ENCODE results near the gene SLC16A9.
"Not testable (repeated sequence)": the region's sequence is repeated elsewhere in the genome, so short reads cannot be mapped to it uniquely, and the experiment has no call there.

SLC16A9 gene

DNA sequence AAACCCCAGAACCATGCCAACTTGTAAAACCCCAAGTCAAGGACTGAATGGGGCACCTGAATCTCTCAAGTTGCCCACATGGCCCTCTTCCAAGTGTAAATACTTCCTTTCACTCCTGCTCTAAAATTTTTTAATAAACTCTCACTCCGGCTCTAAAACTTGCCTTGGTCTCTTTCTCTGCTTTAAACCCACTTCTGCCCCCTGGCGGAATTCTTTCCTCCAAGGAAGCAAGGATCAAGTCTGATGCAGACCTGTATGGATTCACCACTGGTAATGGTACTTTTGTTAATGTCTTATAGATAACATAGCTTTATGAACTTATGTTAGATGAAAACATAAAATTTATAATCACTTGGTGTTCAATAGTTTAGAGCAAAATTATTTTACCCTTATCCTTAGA lies 33.8 kb downstream of the SLC16A9 start:
- no peak overlapping the region for H3K4me3 ChIP-seq (ENCODE audit: low read depth, low read length)
- TF ChIP-seq, protein P1, sequence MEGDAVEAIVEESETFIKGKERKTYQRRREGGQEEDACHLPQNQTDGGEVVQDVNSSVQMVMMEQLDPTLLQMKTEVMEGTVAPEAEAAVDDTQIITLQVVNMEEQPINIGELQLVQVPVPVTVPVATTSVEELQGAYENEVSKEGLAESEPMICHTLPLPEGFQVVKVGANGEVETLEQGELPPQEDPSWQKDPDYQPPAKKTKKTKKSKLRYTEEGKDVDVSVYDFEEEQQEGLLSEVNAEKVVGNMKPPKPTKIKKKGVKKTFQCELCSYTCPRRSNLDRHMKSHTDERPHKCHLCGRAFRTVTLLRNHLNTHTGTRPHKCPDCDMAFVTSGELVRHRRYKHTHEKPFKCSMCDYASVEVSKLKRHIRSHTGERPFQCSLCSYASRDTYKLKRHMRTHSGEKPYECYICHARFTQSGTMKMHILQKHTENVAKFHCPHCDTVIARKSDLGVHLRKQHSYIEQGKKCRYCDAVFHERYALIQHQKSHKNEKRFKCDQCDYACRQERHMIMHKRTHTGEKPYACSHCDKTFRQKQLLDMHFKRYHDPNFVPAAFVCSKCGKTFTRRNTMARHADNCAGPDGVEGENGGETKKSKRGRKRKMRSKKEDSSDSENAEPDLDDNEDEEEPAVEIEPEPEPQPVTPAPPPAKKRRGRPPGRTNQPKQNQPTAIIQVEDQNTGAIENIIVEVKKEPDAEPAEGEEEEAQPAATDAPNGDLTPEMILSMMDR (IDR thresholded peaks at IDR 0.05; ENCODE audit: borderline replicate concordance, insufficient read depth, low read depth, low read length): no peak

DNA sequence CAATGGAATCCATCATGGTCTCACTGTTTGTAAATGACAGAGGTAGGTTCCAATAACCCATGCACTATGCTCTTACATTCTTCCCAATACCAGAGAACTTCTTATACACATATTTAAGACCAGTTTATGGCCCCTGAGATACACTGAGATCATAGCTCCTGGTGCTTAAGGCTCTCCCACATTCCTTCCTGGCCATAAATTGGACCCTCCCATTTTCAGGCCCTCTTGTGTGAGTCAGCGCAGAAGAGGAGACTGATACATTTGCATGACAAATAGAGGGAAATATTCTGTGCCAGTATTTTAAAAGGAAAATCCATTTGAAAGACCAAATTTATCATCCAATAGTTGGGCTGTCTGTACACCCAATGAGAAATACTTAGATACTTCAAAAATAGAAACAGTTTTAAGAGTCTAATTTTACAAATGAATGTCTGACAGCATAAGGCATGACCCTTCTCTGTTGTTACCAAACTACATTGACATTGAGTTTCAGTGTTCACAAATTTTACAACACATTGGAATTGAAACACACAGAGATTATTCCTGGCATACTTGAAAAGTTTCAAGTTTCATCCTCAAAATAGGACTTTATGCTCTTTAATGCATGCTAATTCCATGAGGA lies 35.3 kb downstream of the SLC16A9 start:
- TF ChIP-seq, protein P1 (IDR thresholded peaks at IDR 0.05; ENCODE audit: borderline replicate concordance, insufficient read depth, low read depth, low read length): no peak
- no peak overlapping the region for H3K4me3 ChIP-seq (ENCODE audit: low read depth, low read length)

DNA sequence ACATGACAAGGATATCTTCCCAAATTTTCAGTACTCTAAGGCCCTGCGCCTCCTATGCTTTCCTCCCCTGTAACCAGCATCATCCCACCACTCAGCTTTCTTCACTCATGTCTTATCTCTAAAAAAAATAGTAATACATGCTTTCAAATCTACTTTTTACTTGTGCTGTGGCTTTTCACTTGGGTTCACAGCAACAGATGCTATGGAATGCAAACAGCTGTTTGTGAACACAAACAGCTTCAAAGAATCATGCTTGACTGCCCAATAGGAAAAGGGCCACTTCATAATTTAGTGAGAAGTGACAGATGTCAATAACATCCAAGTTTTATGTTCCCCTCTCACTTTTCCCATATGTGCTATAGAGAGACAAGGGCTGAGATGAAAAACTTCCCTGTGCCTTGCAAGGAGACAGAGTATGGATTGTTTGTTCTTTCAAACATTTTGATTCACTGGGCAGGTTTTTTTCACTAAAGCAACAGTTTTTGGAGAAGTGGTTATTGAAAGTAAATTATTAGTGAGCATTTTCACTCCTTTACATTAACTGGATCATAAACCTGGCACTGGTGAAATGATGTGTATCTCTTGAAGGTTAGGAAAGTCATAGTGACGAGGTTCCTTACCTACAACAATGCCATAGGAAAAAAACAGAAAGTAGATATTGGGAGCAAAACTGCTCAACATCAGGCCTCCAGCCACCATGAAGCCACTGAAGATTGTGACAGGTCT lies 37.3 kb downstream of the SLC16A9 start:
- H3K4me3 ChIP-seq (ENCODE audit: low read depth, low read length): no peak overlapping the region
- TF ChIP-seq, protein P1 (IDR thresholded peaks at IDR 0.05; ENCODE audit: borderline replicate concordance, insufficient read depth, low read depth, low read length): no peak

DNA sequence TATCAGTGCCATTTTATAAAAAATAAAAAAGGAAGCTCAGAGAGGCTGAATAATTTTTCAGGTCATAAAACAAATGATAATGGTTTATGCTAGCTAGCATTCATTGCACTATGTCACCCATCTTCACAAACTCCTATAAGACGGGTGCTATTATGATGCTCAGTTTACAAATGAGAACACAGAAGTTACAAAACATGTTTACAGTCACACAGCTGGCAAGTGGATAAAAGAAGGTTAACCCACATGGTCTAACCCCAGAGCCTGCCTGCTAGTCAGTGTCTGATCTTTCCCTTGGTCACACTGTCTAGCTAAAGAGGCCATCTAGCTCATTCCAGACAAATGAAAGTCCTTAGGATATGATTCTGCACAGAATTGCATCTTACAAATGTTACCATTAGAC lies 39.4 kb downstream of the SLC16A9 start:
- TF ChIP-seq, protein P1 (IDR thresholded peaks at IDR 0.05; ENCODE audit: borderline replicate concordance, insufficient read depth, low read depth, low read length): no peak
- H3K4me3 ChIP-seq (ENCODE audit: low read depth, low read length): no peak overlapping the region

DNA sequence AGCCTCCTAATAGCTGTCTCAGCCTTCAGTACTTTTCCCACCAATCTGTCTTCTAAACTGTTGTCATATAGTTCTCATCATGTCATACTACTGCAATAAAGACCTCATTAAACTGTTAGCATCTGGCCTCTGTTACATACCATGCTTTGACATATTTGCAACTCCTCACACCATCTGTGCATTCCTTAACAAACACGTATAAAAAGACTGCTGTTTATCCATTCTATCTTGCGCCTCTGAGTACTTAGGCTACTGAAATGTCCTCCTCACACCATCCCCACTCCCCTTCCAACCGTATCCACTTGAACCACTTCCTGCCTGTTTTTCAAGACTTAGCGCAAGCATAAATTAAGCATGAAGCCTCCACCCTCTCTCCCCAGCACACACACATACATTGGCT lies 41.6 kb downstream of the SLC16A9 start:
- H3K4me3 ChIP-seq (ENCODE audit: low read depth, low read length): no peak overlapping the region
- TF ChIP-seq, protein P1 (IDR thresholded peaks at IDR 0.05; ENCODE audit: borderline replicate concordance, insufficient read depth, low read depth, low read length): no peak

DNA sequence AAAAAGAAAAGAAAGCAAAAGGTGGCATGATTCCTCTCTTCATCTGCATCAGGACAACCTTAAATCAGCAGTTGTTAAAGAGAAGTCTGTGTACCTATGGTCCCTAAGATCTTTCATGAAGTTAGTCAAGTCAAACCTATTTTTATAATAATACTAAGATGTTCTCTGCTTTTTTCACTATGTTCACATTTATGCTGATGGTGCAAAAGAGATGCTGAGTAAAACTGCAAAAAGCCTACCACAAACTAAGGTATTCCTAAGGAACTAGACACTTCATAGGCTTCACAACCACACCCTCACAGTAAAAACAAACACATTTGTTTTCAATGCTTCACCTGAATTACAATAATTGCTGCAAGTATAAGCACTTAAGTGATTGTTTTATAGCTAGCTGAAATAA lies 43.3 kb downstream of the SLC16A9 start:
- H3K4me3 ChIP-seq (ENCODE audit: low read depth, low read length): no peak overlapping the region
- TF ChIP-seq, protein P1 (IDR thresholded peaks at IDR 0.05; ENCODE audit: borderline replicate concordance, insufficient read depth, low read depth, low read length): no peak

DNA sequence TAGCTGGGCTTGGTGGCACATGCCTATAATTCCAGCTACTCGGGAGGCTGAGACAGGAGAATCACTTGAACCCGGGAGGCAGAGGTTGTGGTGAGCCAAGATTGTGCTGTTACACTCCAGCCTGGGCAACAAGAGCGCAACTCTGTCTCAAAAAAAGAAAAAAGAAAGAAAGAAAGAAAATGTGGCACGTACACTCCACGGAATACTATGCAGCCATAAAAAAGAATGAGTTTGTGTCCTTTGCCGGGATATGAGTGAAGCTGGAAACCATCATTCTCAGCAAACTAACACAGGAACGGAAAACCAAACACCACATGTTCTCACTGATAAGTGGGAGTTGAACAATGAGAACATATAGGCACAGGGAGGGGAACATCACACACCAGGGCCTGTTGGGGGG lies 46.4 kb downstream of the SLC16A9 start:
- H3K4me3 ChIP-seq (ENCODE audit: low read depth, low read length): not testable (repeated sequence)
